Measurements from ENCODE around the gene MSI2. TPM values are rescaled to one million over a fixed set of nuclear protein-coding genes. Genes with fewer than 3 reads are reported as not detected.

The MSI2 gene
- total and polyA plus RNA-seq, 7 experiments from 2014 or later: 3.3 to 169 (median 125) TPM

DNA sequence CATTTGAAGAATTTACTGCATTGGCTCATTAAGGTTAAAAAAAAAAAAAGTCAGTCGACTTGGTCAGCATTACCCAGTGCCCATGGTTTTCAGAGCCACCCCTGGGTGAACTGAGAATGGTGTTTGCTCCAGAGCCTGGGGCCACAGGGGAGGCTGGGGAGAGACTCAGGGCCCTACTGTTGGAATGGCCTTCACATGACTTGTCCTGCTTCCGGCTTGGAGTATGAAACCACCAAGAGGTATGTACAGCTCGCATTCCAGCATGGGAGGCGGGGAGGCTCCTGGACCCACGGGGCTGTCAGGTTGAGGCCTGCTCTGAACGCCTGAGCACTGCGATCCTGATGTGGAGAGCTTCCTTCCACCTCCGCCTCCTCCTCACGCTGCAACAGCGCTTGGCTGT is 36.8 kb downstream of the MSI2 start:
- Mint-ChIP-seq H3K4me1 (peaks cover 37 to 71% (median 58%) of the 10 kb centered on the region in 7 donors), H3K27ac (peak overlapping the region in 2 of 9 donors; percentile 4 to 43), H3K9me3 (peaks cover 0 to 8% (median 0%) of the 10 kb centered on the region in 11 donors), H3K36me3 (peaks cover 7 to 49% (median 27%) of the 10 kb centered on the region in 5 donors), H3K27me3 (no peaks in the 10 kb centered on the region), H3K4me3 (no peak overlapping the region)
- POLR2A ChIA-PET: no interaction called here
- DNase-seq (no peak), ATAC-seq (no peak)
- H3K27ac ChIP-seq (ENCODE audit: low read depth, low read length): no peak overlapping the region
- H3K4me1 ChIP-seq (ENCODE audit: control insufficient read depth in 2 of 2, insufficient read depth in 2 of 2, low read length in 2 of 2): peaks cover 0 to 6% of the 10 kb centered on the region in 2 donors
- intact Hi-C loops (cut with micrococcal nuclease): no loop called here
- H3K36me3 ChIP-seq (ENCODE audit: control insufficient read depth in 2 of 3, insufficient read depth in 3 of 3, low read length in 3 of 3): peaks cover 0 to 12% (median 0%) of the 10 kb centered on the region in 3 experiments
- no peak overlapping the region for H3K4me3 ChIP-seq (ENCODE audit: low read length)
- CTCF ChIA-PET: no interaction called here
- H3K27me3 ChIP-seq (ENCODE audit: control insufficient read depth in 2 of 2, insufficient read depth in 2 of 2, low read length in 2 of 2): no peaks in the 10 kb centered on the region
- no peaks in the 10 kb centered on the region for H3K9me3 ChIP-seq (ENCODE audit: control insufficient read depth in 2 of 3, low read length in 3 of 3)

DNA sequence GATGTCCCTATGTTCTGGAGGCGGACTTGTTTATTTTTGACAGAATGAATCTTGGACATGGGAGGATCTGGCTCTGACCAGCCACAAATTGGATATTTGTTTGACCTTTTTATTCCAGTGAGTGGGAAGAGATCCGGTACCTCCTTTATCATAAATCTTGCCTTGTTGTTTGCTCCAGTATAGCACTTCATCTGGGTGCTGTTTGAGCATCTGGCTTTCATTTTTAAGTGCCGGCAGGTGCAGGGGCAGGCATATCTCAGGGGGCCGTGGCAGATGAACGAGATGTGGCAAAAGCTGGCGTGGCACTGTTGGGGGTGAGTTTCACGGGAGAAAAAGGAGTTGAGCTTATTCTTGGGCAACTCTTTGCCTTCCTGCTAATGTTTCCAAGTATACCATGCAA is 37.8 kb downstream of the MSI2 start:
- H3K4me1 ChIP-seq (ENCODE audit: control insufficient read depth in 2 of 2, insufficient read depth in 2 of 2, low read length in 2 of 2): peaks cover 0 to 6% of the 10 kb centered on the region in 2 donors
- ChIA-PET POLR2A (no interaction called here), CTCF (no interaction called here)
- intact Hi-C loops (cut with micrococcal nuclease): loop anchor here in 1 of 2 donors (2.0 kb wide), 1 partner anchor 13 kb away; no protein-coding TSS in a partner anchor
- no peaks in the 10 kb centered on the region for H3K27me3 ChIP-seq (ENCODE audit: control insufficient read depth in 2 of 2, insufficient read depth in 2 of 2, low read length in 2 of 2)
- H3K27ac ChIP-seq (ENCODE audit: low read depth, low read length): no peak overlapping the region
- Mint-ChIP-seq H3K4me1 (peaks cover 37 to 67% (median 51%) of the 10 kb centered on the region in 7 donors), H3K27ac (peak overlapping the region in 7 of 9 donors; percentile 26 to 81 (median 41)), H3K9me3 (peaks cover 0 to 13% (median 0%) of the 10 kb centered on the region in 11 donors), H3K4me3 (peak overlapping the region in 2 of 10 donors; percentile 4 to 9), H3K36me3 (peaks cover 10 to 59% (median 35%) of the 10 kb centered on the region in 5 donors), H3K27me3 (no peaks in the 10 kb centered on the region)
- H3K36me3 ChIP-seq (ENCODE audit: control insufficient read depth in 2 of 3, insufficient read depth in 3 of 3, low read length in 3 of 3): peaks cover 0 to 16% (median 0%) of the 10 kb centered on the region in 3 experiments
- no peaks in the 10 kb centered on the region for H3K9me3 ChIP-seq (ENCODE audit: control insufficient read depth in 2 of 3, low read length in 3 of 3)
- ATAC-seq (no peak), DNase-seq (no peak)
- H3K4me3 ChIP-seq (ENCODE audit: low read length): no peak overlapping the region

DNA sequence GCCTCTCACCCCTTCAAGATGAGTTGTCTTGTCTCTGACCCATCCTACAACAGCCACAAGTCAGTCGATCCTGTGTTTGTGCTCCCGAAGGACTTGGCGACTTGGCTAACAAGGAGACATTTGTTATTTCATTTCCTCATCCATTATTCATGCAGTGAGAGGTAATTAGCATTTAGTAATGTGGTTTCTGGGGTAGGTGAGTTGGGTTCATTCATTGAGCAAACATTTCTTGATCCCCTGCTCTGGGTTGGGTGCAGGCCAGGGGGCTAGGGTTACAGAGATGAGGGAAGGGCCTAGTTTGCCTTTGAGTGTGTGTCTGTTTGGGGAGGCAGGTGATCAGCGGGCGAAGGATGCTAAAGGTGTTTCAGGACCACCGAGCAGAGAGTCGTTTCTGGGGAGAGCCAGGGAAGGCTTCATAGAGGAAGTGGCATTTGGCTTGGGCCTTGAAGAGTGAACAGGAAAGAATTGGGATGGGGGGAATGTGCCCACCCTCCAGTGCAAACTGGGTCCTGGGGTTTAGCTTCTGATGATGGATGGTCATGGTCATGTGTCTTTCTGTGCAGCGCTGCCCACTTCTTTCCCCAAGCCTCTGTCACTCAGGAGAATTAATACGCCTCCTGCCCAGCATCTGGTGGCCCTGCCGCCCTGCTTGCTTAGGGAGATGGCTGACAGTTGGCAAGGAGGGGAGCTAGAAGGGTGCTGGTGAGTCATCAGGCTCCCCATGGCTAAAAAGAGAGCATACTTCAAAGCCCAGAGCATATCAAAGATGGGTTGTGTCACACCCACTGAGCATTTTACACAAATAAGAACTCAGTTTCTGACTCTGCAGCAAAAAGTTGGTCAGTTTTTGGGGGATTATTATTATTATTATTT is 38.5 kb downstream of the MSI2 start:
- DNase-seq (peak in 3 of 9 donors; percentile 11 to 31 (median 15)), ATAC-seq (peak; percentile 70)
- no peak overlapping the region for H3K4me3 ChIP-seq (ENCODE audit: low read length)
- POLR2A ChIA-PET: interaction anchor here (1.4 kb wide), 1 partner anchor 9 kb away, joined by 9 read pairs; no protein-coding TSS in a partner anchor
- H3K27ac ChIP-seq (ENCODE audit: low read depth, low read length): no peak overlapping the region
- H3K9me3 ChIP-seq (ENCODE audit: control insufficient read depth in 2 of 3, low read length in 3 of 3): no peaks in the 10 kb centered on the region
- Mint-ChIP-seq H3K9me3 (peaks cover 0 to 16% (median 0%) of the 10 kb centered on the region in 11 donors), H3K4me1 (peaks cover 32 to 63% (median 46%) of the 10 kb centered on the region in 7 donors), H3K27me3 (no peaks in the 10 kb centered on the region), H3K4me3 (peak overlapping the region in 9 of 10 donors; percentile 21 to 72 (median 30)), H3K36me3 (peaks cover 12 to 60% (median 39%) of the 10 kb centered on the region in 5 donors), H3K27ac (peak overlapping the region; percentile 1 to 81 (median 64))
- peaks cover 0 to 6% of the 10 kb centered on the region in 2 donors for H3K4me1 ChIP-seq (ENCODE audit: control insufficient read depth in 2 of 2, insufficient read depth in 2 of 2, low read length in 2 of 2)
- intact Hi-C loops (cut with micrococcal nuclease): loop anchor here in 1 of 2 donors (1.0 to 2.0 kb wide), 4 partner anchors 10 to 52 kb away; no protein-coding TSS in a partner anchor
- no peaks in the 10 kb centered on the region for H3K27me3 ChIP-seq (ENCODE audit: control insufficient read depth in 2 of 2, insufficient read depth in 2 of 2, low read length in 2 of 2)
- peaks cover 0 to 18% (median 0%) of the 10 kb centered on the region in 3 experiments for H3K36me3 ChIP-seq (ENCODE audit: control insufficient read depth in 2 of 3, insufficient read depth in 3 of 3, low read length in 3 of 3)
- CTCF ChIA-PET: interaction anchor here (0.7 kb wide), 1 partner anchor 52 kb away, joined by 4 read pairs; no protein-coding TSS in a partner anchor

DNA sequence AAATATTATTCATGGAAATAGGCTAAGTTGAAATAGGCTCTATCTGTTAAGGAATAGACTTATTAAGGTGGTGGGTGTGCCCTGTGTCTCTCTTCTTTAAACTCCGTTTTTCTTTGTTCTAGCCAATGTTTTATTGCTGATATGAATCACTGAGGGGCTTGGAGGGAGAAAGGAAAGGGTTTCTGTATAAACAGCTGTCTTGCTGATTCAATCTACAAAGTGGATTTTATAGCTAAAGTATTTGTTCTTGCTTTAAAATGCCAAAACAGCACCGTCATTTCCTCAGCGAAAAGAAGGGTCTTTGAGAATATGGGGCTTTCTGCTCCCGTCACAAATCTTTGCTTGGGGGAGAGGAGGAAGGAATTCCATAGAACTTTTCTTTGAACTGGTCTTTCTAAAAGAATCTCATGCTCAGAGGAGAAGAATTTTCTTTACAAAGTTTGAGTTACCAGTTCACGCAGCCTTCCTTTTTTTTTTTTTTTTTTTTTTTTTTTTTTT is 39.3 kb downstream of the MSI2 start:
- DNase-seq (no peak), ATAC-seq (no peak)
- Histone ChIP-seq H3K4me3 (ENCODE audit: low read length) (no peak overlapping the region), H3K36me3 (ENCODE audit: control insufficient read depth in 2 of 3, insufficient read depth in 3 of 3, low read length in 3 of 3) (peaks cover 0 to 21% (median 0%) of the 10 kb centered on the region in 3 experiments), H3K27ac (ENCODE audit: low read depth, low read length) (no peak overlapping the region), H3K4me1 (ENCODE audit: control insufficient read depth in 2 of 2, insufficient read depth in 2 of 2, low read length in 2 of 2) (peaks cover 0 to 6% of the 10 kb centered on the region in 2 donors), H3K27me3 (ENCODE audit: control insufficient read depth in 2 of 2, insufficient read depth in 2 of 2, low read length in 2 of 2) (no peaks in the 10 kb centered on the region), H3K9me3 (ENCODE audit: control insufficient read depth in 2 of 3, low read length in 3 of 3) (no peaks in the 10 kb centered on the region)
- H3K4me3 Mint-ChIP-seq: peak overlapping the region in 6 of 10 donors; percentile 10 to 58 (median 29)
- peak overlapping the region in 2 of 9 donors; percentile 41 to 81 for H3K27ac Mint-ChIP-seq
- no peaks in the 10 kb centered on the region for H3K27me3 Mint-ChIP-seq
- H3K4me1 Mint-ChIP-seq: peaks cover 34 to 63% (median 45%) of the 10 kb centered on the region in 7 donors
- H3K36me3 Mint-ChIP-seq: peaks cover 18 to 65% (median 45%) of the 10 kb centered on the region in 5 donors
- peaks cover 0 to 22% (median 0%) of the 10 kb centered on the region in 11 donors for H3K9me3 Mint-ChIP-seq
- POLR2A ChIA-PET: interaction anchor here (1.4 kb wide), 1 partner anchor 10 kb away, joined by 9 read pairs; no protein-coding TSS in a partner anchor
- CTCF ChIA-PET: interaction anchor here (0.7 kb wide), 1 partner anchor 53 kb away, joined by 4 read pairs; no protein-coding TSS in a partner anchor
- intact Hi-C loops (cut with micrococcal nuclease): loop anchor here in 1 of 2 donors (1.0 to 2.0 kb wide), 4 partner anchors 10 to 52 kb away; no protein-coding TSS in a partner anchor

DNA sequence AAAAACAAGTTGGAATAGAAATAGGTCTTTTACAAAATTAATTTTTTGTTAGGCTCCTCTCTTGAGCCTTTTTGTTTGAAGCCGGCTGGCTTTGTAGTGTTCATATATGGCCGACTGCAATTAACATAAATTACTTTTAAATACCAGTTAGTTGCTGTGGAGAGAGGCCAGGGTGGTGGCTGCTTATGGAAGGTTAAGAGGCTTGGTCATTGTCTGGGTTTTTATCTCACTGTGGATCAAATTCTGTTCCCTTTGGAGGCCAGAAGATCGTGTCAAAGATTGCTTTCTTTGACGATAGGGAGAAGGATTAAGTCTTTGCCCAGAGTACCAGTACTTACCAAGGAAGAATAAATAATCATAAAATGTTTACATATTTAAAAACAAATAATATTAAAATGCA is 39.9 kb downstream of the MSI2 start:
- ATAC-seq: no peak
- Mint-ChIP-seq H3K36me3 (peaks cover 19 to 67% (median 52%) of the 10 kb centered on the region in 5 donors), H3K4me1 (peaks cover 37 to 61% (median 46%) of the 10 kb centered on the region in 7 donors), H3K27me3 (no peaks in the 10 kb centered on the region), H3K9me3 (peaks cover 0 to 24% (median 0%) of the 10 kb centered on the region in 11 donors), H3K4me3 (no peak overlapping the region), H3K27ac (peak overlapping the region in 3 of 9 donors; percentile 11 to 81 (median 41))
- H3K27ac ChIP-seq (ENCODE audit: low read depth, low read length): no peak overlapping the region
- DNase-seq: no peak
- POLR2A ChIA-PET: interaction anchor here (1.4 kb wide), 1 partner anchor 10 kb away, joined by 9 read pairs; no protein-coding TSS in a partner anchor
- no peak overlapping the region for H3K4me3 ChIP-seq (ENCODE audit: low read length)
- H3K9me3 ChIP-seq (ENCODE audit: control insufficient read depth in 2 of 3, low read length in 3 of 3): no peaks in the 10 kb centered on the region
- H3K36me3 ChIP-seq (ENCODE audit: control insufficient read depth in 2 of 3, insufficient read depth in 3 of 3, low read length in 3 of 3): peaks cover 0 to 21% (median 0%) of the 10 kb centered on the region in 3 experiments
- H3K4me1 ChIP-seq (ENCODE audit: control insufficient read depth in 2 of 2, insufficient read depth in 2 of 2, low read length in 2 of 2): peaks cover 0 to 6% of the 10 kb centered on the region in 2 donors
- CTCF ChIA-PET: no interaction called here
- H3K27me3 ChIP-seq (ENCODE audit: control insufficient read depth in 2 of 2, insufficient read depth in 2 of 2, low read length in 2 of 2): no peaks in the 10 kb centered on the region
- intact Hi-C loops (cut with micrococcal nuclease): no loop called here

DNA sequence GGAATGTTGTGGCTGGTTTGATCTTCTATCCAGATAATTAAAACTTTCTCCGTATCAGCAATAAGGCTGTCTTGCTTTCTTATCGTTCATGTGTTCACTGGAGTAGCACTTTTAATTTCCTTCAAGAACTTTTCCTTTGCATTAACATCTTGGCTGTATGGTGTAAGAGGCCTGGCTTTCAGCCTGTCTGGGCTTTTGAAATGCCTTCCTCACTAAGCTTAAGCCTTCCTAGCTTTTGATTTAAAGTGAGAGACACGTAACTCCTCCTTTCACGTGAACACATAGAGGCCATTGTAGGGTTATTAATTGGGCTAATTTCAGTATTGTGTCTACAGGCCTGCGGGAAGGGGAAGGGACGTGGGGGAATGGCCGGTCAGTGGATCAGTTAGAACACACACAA is 42.9 kb downstream of the MSI2 start:
- ATAC-seq (no peak), DNase-seq (no peak)
- intact Hi-C loops (cut with micrococcal nuclease): no loop called here
- no peaks in the 10 kb centered on the region for H3K9me3 ChIP-seq (ENCODE audit: control insufficient read depth in 2 of 3, low read length in 3 of 3)
- no peak overlapping the region for H3K4me3 ChIP-seq (ENCODE audit: low read length)
- Mint-ChIP-seq H3K9me3 (peaks cover 0 to 24% (median 0%) of the 10 kb centered on the region in 11 donors), H3K27me3 (no peaks in the 10 kb centered on the region), H3K27ac (no peak overlapping the region), H3K36me3 (peaks cover 19 to 66% (median 53%) of the 10 kb centered on the region in 5 donors), H3K4me1 (peaks cover 30 to 56% (median 45%) of the 10 kb centered on the region in 7 donors), H3K4me3 (no peak overlapping the region)
- peaks cover 0 to 17% (median 0%) of the 10 kb centered on the region in 3 experiments for H3K36me3 ChIP-seq (ENCODE audit: control insufficient read depth in 2 of 3, insufficient read depth in 3 of 3, low read length in 3 of 3)
- H3K4me1 ChIP-seq (ENCODE audit: control insufficient read depth in 2 of 2, insufficient read depth in 2 of 2, low read length in 2 of 2): peaks cover 0 to 6% of the 10 kb centered on the region in 2 donors
- H3K27ac ChIP-seq (ENCODE audit: low read depth, low read length): no peak overlapping the region
- CTCF ChIA-PET: interaction anchor here (1.6 kb wide), 1 partner anchor 19 kb away, joined by 3 read pairs; no protein-coding TSS in a partner anchor
- no peaks in the 10 kb centered on the region for H3K27me3 ChIP-seq (ENCODE audit: control insufficient read depth in 2 of 2, insufficient read depth in 2 of 2, low read length in 2 of 2)
- POLR2A ChIA-PET: no interaction called here

Data from naive thymus-derived CD4-positive, alpha-beta T cell (primary cell).